Activated CD8-positive, alpha-beta T cell treated with anti-CD3 and anti-CD28 coated beads for 36 hours (primary cell): Measurements from ENCODE around the gene TMEM178B. TPM values are rescaled to one million over a fixed set of nuclear protein-coding genes. Genes with fewer than 3 reads are reported as not detected.
"Not testable (repeated sequence)": the region's sequence is repeated elsewhere in the genome, so short reads cannot be mapped to it uniquely, and the experiment has no call there.

Source experiments
- ATAC-seq: fragments of 200-7000 bp; cut with Tn5 transposase; one replicate; pipeline ENCODE4 v1.10.0; 2021; ENCODE audit warnings: mild to moderate bottlenecking, moderate library complexity
- CTCF ChIA-PET: fragments of 350-600 bp; sonication (Branson Sonifier 250); formaldehyde crosslinking; loops from one replicate; lab custom pipeline; 2021; ENCODE audit warnings: antibody characterized with exemption; lab: Charles Lee
- POLR2A ChIA-PET: fragments of 350-600 bp; sonication (Branson Sonifier 250); formaldehyde crosslinking; loops from one replicate; lab custom pipeline; 2021; ENCODE audit warnings: antibody characterized with exemption; lab: Charles Lee
- DNase-seq: peaks from one replicate; pipeline ENCODE4 v3.0.0-alpha.2; 2020
- H3K27ac Mint-ChIP-seq: one replicate; pipeline ENCODE4 v1.8.0; 2021; ENCODE audit warnings: mild to moderate bottlenecking, mixed read lengths
- H3K27me3 Mint-ChIP-seq: one replicate; pipeline ENCODE4 v1.8.0; 2021; ENCODE audit warnings: mixed read lengths
- H3K36me3 Mint-ChIP-seq: one replicate; pipeline ENCODE4 v1.8.0; 2021; ENCODE audit warnings: low read depth, mixed read lengths
- H3K4me1 Mint-ChIP-seq: one replicate; pipeline ENCODE4 v1.8.0; 2021; ENCODE audit warnings: low read depth, mixed read lengths
- H3K4me3 Mint-ChIP-seq: one replicate; pipeline ENCODE4 v1.8.0; 2021; ENCODE audit warnings: mild to moderate bottlenecking, moderate library complexity, mixed read lengths
- H3K9me3 Mint-ChIP-seq: one replicate; pipeline ENCODE4 v1.8.0; 2021; ENCODE audit warnings: mixed read lengths
- CTCF ChIP-seq: fragments of 200-600 bp; IDR thresholded peaks from one replicate; pipeline ENCODE4 v1.8.0; 2022; ENCODE audit warnings: antibody characterized with exemption, mild to moderate bottlenecking
- intact Hi-C: fragments of 100-400 bp; cut with micrococcal nuclease; formaldehyde crosslinking; loops from one replicate; pipeline ENCODE4 v1.10.0; 2022
- total RNA-seq, 2 experiments: library from RNA; stranded (reverse); gene quantifications; one replicate each; pipeline ENCODE4 v1.2.3, GENCODE V29; 2021

TMEM178B gene
- total RNA-seq, 2 experiments from 2014 or later, result 0.34 to 1.1 TPM

- no peak overlapping the region for H3K27ac Mint-ChIP-seq
- TF ChIP-seq CTCF, result no peak
- no peaks in the 10 kb centered on the region for H3K9me3 Mint-ChIP-seq
- H3K4me3 Mint-ChIP-seq, result no peak overlapping the region
- H3K4me1 Mint-ChIP-seq, result no peaks in the 10 kb centered on the region
- H3K27me3 Mint-ChIP-seq, result no peaks in the 10 kb centered on the region
- DNase-seq (no peak), ATAC-seq (no peak)
- H3K36me3 Mint-ChIP-seq, result no peaks in the 10 kb centered on the region
- ChIA-PET CTCF (no interaction called here), POLR2A (no interaction called here)
- intact Hi-C loops, result no loop called here
These were observed 88.0 kb downstream of the TMEM178B start for GRCh38 chr7:141161550-141162535.

GRCh38 chr7:141165521-141165920 lies 91.7 kb downstream of the TMEM178B start:
- POLR2A ChIA-PET, result interaction anchor here (0.6 kb wide), 1 partner anchor 58 kb away, joined by 4 read pairs; no protein-coding TSS in a partner anchor
- CTCF ChIA-PET, result no interaction called here
- no peak for DNase-seq
- no peak overlapping the region for H3K27ac Mint-ChIP-seq
- no peak overlapping the region for H3K4me3 Mint-ChIP-seq
- no peak for TF ChIP-seq CTCF
- intact Hi-C loops, result no loop called here
- peaks cover 2% of the 10 kb centered on the region for H3K27me3 Mint-ChIP-seq
- ATAC-seq, result no peak
- no peaks in the 10 kb centered on the region for H3K4me1 Mint-ChIP-seq
- no peaks in the 10 kb centered on the region for H3K9me3 Mint-ChIP-seq
- H3K36me3 Mint-ChIP-seq, result no peaks in the 10 kb centered on the region

GRCh38 chr7:141166926-141167325 lies 93.1 kb downstream of the TMEM178B start:
- H3K4me3 Mint-ChIP-seq, result no peak overlapping the region
- H3K27me3 Mint-ChIP-seq, result peaks cover 2% of the 10 kb centered on the region
- no peak for TF ChIP-seq CTCF
- intact Hi-C loops, result no loop called here
- DNase-seq (no peak), ATAC-seq (no peak)
- H3K36me3 Mint-ChIP-seq, result no peaks in the 10 kb centered on the region
- no peak overlapping the region for H3K27ac Mint-ChIP-seq
- no peaks in the 10 kb centered on the region for H3K4me1 Mint-ChIP-seq
- ChIA-PET CTCF (no interaction called here), POLR2A (no interaction called here)
- no peaks in the 10 kb centered on the region for H3K9me3 Mint-ChIP-seq

- no peak for TF ChIP-seq CTCF
- H3K9me3 Mint-ChIP-seq, result no peaks in the 10 kb centered on the region
- H3K36me3 Mint-ChIP-seq, result no peaks in the 10 kb centered on the region
- intact Hi-C loops, result no loop called here
- DNase-seq (no peak), ATAC-seq (no peak)
- POLR2A ChIA-PET, result no interaction called here
- CTCF ChIA-PET, result no interaction called here
- H3K4me3 Mint-ChIP-seq, result no peak overlapping the region
- peaks cover 5% of the 10 kb centered on the region for H3K27me3 Mint-ChIP-seq
- H3K4me1 Mint-ChIP-seq, result no peaks in the 10 kb centered on the region
- no peak overlapping the region for H3K27ac Mint-ChIP-seq
These were observed 93.6 kb downstream of the TMEM178B start for GRCh38 chr7:141167381-141167964.

GRCh38 chr7:141169157-141169556 lies 95.3 kb downstream of the TMEM178B start:
- not testable (repeated sequence) for H3K36me3 Mint-ChIP-seq

GRCh38 chr7:141175728-141176127 lies 101.9 kb downstream of the TMEM178B start:
- POLR2A ChIA-PET, H3K27ac Mint-ChIP-seq, DNase-seq, H3K4me1 Mint-ChIP-seq, H3K36me3 Mint-ChIP-seq, H3K27me3 Mint-ChIP-seq, CTCF ChIA-PET, H3K9me3 Mint-ChIP-seq, H3K4me3 Mint-ChIP-seq, intact Hi-C loops, ATAC-seq: not testable (repeated sequence)

More at GRCh38 chr7:141169157-141169556, 95.3 kb downstream of the TMEM178B start:
- H3K4me1 Mint-ChIP-seq, intact Hi-C loops, H3K9me3 Mint-ChIP-seq, H3K27ac Mint-ChIP-seq, CTCF ChIA-PET, ATAC-seq, DNase-seq, H3K4me3 Mint-ChIP-seq, H3K27me3 Mint-ChIP-seq: not testable (repeated sequence)
- POLR2A ChIA-PET, result interaction anchor here (0.6 kb wide), 1 partner anchor 580 kb away, joined by 3 read pairs; no protein-coding TSS in a partner anchor

GRCh38 chr7:141177120-141177519 lies 103.3 kb downstream of the TMEM178B start:
- ATAC-seq, H3K36me3 Mint-ChIP-seq, intact Hi-C loops, H3K4me1 Mint-ChIP-seq, POLR2A ChIA-PET, DNase-seq, H3K9me3 Mint-ChIP-seq, H3K4me3 Mint-ChIP-seq, H3K27me3 Mint-ChIP-seq: not testable (repeated sequence)
- H3K27ac Mint-ChIP-seq, result peak overlapping the region; percentile 70
- CTCF ChIA-PET, result interaction anchor here (1.2 kb wide), 1 partner anchor 105 kb away, joined by 4 read pairs; no protein-coding TSS in a partner anchor
